CD4-positive, alpha-beta T cell treated with Interleukin-4 for 4 hours (primary cell): Measurements from ENCODE around the gene AKR1E2.

ENCODE experiments used
- DNase-seq: peaks from one replicate; pipeline ENCODE4 v3.0.0-alpha.2; 2020

AKR1E2 gene

GRCh38 chr10:4847561-4848355 is 21.8 kb downstream of the AKR1E2 start:
- no peak for DNase-seq

- DNase-seq = no peak
These were observed 22.5 kb downstream of the AKR1E2 start for GRCh38 chr10:4848356-4849041.

- no peak for DNase-seq
These were observed 23.0 kb downstream of the AKR1E2 start for GRCh38 chr10:4849042-4849402.

GRCh38 chr10:4849555-4850242 is 23.7 kb downstream of the AKR1E2 start:
- DNase-seq = peak; percentile 83

GRCh38 chr10:4850397-4850796 is 24.4 kb downstream of the AKR1E2 start:
- no peak for DNase-seq

GRCh38 chr10:4851176-4851575 is 25.2 kb downstream of the AKR1E2 start:
- DNase-seq = no peak

- DNase-seq = no peak
These were observed 25.8 kb downstream of the AKR1E2 start for GRCh38 chr10:4851846-4852245.

GRCh38 chr10:4865945-4866661 is 40.1 kb downstream of the AKR1E2 start:
- no peak for DNase-seq

GRCh38 chr10:4867109-4867519 is 41.1 kb downstream of the AKR1E2 start:
- DNase-seq = no peak

GRCh38 chr10:4867520-4868356 is 41.7 kb downstream of the AKR1E2 start:
- DNase-seq = no peak

- DNase-seq = no peak
These were observed 42.3 kb downstream of the AKR1E2 start for GRCh38 chr10:4868357-4868657.

GRCh38 chr10:4882704-4883078 is 56.7 kb downstream of the AKR1E2 start:
- no peak for DNase-seq

GRCh38 chr10:4883079-4883739 is 57.2 kb downstream of the AKR1E2 start:
- DNase-seq = no peak

- no peak for DNase-seq
These were observed 59.2 kb downstream of the AKR1E2 start for GRCh38 chr10:4885162-4885561.

- DNase-seq = no peak
These were observed 61.5 kb downstream of the AKR1E2 start for GRCh38 chr10:4887501-4887900.

GRCh38 chr10:4888236-4888635 is 62.2 kb downstream of the AKR1E2 start:
- no peak for DNase-seq

- no peak for DNase-seq
These were observed 64.0 kb downstream of the AKR1E2 start for GRCh38 chr10:4889959-4890358.

- DNase-seq = no peak
These were observed 66.7 kb downstream of the AKR1E2 start for GRCh38 chr10:4892681-4893080.

GRCh38 chr10:4894335-4894734 is 68.3 kb downstream of the AKR1E2 start:
- no peak for DNase-seq
